ENCODE measurements around the gene PTPRM.

DNA sequence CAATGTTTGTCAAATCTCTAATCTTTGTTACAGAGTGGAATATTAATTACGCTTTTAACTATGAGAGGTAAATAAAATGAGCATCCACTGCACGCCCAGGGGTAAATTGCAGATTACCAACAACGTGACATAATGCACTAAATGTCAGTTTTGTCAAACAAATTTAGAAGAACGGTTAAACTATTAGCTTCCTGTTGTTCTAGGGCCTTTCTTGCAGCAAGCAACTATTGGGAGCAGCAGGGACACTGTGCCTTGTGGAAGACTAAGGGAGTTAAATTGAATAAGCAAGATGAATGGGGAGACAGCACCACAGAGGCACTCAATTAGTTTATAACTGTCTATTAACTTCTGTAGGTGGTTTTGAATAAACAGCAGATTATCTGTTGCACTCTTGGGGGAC lies 651.1 kb downstream of the PTPRM start:
- TF ChIP-seq RAD21 (IDR thresholded peaks at IDR 0.05 in 1 of 2, conservative IDR thresholded peaks at IDR 0.05 in 1 of 2; ENCODE audit: low read depth in 2 of 2, low read length in 2 of 2): no peak
- TF ChIP-seq MAX (IDR thresholded peaks at IDR 0.05): no peak
- TF ChIP-seq SUZ12 (IDR thresholded peaks at IDR 0.05; ENCODE audit: low read length): no peak
- TF ChIP-seq CEBPB (IDR thresholded peaks at IDR 0.05; ENCODE audit: low read depth, low read length): no peak
- TF ChIP-seq, protein P1, sequence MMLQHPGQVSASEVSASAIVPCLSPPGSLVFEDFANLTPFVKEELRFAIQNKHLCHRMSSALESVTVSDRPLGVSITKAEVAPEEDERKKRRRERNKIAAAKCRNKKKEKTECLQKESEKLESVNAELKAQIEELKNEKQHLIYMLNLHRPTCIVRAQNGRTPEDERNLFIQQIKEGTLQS (IDR thresholded peaks at IDR 0.05; ENCODE audit: insufficient read depth, low read depth, low read length): no peak
- TF ChIP-seq, protein P2, sequence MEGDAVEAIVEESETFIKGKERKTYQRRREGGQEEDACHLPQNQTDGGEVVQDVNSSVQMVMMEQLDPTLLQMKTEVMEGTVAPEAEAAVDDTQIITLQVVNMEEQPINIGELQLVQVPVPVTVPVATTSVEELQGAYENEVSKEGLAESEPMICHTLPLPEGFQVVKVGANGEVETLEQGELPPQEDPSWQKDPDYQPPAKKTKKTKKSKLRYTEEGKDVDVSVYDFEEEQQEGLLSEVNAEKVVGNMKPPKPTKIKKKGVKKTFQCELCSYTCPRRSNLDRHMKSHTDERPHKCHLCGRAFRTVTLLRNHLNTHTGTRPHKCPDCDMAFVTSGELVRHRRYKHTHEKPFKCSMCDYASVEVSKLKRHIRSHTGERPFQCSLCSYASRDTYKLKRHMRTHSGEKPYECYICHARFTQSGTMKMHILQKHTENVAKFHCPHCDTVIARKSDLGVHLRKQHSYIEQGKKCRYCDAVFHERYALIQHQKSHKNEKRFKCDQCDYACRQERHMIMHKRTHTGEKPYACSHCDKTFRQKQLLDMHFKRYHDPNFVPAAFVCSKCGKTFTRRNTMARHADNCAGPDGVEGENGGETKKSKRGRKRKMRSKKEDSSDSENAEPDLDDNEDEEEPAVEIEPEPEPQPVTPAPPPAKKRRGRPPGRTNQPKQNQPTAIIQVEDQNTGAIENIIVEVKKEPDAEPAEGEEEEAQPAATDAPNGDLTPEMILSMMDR (IDR thresholded peaks at IDR 0.05; ENCODE audit: control extremely low read depth in 1 of 3, insufficient read depth in 1 of 3, low read depth in 1 of 3, low read length in 3 of 3): no peak
- no peak for TF ChIP-seq SIX5 (IDR thresholded peaks at IDR 0.05; ENCODE audit: low read depth, low read length)
- no peak for TF ChIP-seq POLR2A (IDR thresholded peaks at IDR 0.05; ENCODE audit: control extremely low read depth in 1 of 2, low read depth in 2 of 2, low read length in 2 of 2)
